Activated T-cell treated with anti-CD3 and anti-CD28 coated beads, Interleukin-2, amount 50 U/mL, for 1 hour (primary cell): Measurements from ENCODE around the gene FAM131C.
"Not testable (repeated sequence)": the region's sequence is repeated elsewhere in the genome, so short reads cannot be mapped to it uniquely, and the experiment has no call there.

Experiments used
- DNase-seq: peaks from one replicate; pipeline ENCODE4 v3.0.0-alpha.2; 2020

The FAM131C gene, protein sequence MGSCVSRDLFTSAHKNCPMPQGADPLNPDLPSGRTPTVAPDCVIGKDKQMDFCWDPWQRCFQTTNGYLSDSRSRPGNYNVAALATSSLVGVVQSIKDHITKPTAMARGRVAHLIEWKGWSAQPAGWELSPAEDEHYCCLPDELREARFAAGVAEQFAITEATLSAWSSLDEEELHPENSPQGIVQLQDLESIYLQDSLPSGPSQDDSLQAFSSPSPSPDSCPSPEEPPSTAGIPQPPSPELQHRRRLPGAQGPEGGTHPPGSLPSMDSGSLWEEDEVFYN

GRCh38 chr1:16073490-16074119 is at the start of gene FAM131C:
TSS of gene FAM131C (minus strand) at chr1:16073651. CDS start at chr1:16073442, 209 bp downstream.
- peak; percentile 63 for DNase-seq

DNA sequence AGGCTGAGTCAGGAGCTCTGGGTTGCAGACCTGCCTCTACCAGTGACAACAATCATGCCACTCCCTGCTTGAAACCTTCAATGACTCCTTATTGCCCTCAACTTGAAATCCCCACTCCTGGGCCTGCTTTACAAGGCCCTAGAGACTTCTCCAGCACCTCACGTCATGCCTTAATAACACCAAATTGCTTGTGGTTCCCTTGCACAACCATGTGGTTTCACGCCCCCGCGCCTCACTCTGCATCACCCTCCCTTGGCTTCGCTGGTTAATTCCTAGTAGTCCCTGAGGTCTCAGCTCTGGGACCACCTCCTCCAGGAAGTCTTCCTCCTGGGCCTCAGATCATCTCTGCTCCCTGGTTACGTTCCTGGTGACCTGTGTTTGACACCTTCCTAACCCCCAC is 49.5 kb upstream of the FAM131C start:
- no peak for DNase-seq

- no peak for DNase-seq
These were observed 49.0 kb upstream of the FAM131C start for GRCh38 chr1:16122350-16122881.

- DNase-seq, result no peak
These were observed 47.5 kb upstream of the FAM131C start for GRCh38 chr1:16120940-16121410.

GRCh38 chr1:16120407-16120806 is 47.0 kb upstream of the FAM131C start:
- no peak for DNase-seq

DNA sequence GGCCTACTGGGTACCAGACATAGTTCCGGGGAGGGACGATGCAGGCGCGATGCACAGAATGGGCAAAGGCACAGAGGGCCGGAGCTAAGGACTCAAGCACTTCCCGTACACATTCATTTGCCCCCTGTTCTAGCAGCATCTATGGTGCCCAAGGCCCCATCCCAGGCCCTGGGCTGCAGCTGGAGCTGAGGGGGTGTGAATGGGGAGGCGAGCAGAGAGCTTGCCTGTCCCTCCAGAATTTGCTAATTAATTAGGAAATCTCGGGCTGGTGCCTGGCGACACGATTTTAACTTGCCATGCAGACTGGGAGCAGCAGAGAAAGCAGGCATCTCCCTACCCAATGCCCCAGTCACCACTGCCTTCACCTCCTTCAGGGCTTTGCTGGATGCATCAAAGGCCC is 46.5 kb upstream of the FAM131C start:
- DNase-seq, result no peak

DNA sequence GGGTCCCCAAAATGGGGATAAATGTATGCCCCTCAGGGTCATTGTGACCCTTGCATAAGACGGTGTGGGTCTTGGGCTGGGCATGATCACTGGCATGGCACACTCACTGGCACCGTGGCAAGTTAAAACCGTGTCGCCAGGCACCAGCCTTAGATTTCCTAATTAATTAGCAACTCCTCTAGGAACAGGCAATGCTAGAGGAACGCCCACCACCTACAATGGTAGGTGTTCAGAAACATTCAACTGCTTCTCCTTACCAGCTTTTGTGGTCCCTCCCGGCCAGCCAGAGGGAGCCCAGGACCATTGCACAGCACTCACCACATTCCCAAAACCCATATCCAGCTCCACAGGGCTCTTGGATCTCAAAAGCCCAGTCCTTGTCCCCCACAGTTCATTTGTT is 46.1 kb upstream of the FAM131C start:
- no peak for DNase-seq

DNA sequence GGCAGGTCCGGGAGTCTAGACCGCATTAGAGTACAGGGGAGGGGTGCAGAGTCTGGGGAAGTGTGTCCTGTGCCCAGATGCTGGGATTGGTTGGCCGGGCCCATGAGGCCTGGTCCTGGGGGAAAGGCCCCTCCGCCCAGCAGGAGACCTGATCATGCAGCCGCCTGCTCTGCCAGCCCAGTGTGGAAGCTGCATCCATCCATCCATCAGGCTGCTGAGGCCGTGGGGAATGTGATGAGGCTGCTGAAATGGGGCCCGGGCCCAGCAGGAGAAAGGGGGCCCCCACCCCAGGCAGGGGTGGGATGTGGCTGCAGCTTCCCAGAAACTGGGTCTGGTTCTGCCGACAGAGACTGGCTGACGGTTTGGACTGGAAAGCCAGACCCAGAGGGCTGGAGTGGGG is 45.3 kb upstream of the FAM131C start:
- DNase-seq, result no peak

DNA sequence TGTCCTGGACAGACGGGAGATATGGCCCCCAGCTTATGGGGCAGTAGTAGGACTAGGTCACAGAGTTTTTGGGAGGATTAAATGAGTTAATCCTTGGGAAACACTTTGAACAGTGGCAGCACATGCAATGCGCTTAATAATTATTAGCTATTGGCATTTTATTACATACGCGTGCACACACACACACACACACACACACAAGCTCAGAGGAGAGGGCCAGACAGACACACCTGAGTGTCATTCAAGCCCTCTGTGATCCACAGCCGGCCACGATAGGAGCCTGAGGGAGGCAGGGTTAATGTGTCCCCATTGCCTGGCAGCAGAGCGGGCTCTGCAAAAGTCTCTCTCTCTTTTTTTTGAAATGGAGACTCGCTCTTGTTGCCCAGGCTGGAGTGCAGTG is 44.5 kb upstream of the FAM131C start:
- DNase-seq, result no peak

- no peak for DNase-seq
These were observed 43.9 kb upstream of the FAM131C start for GRCh38 chr1:16117369-16117768.

DNA sequence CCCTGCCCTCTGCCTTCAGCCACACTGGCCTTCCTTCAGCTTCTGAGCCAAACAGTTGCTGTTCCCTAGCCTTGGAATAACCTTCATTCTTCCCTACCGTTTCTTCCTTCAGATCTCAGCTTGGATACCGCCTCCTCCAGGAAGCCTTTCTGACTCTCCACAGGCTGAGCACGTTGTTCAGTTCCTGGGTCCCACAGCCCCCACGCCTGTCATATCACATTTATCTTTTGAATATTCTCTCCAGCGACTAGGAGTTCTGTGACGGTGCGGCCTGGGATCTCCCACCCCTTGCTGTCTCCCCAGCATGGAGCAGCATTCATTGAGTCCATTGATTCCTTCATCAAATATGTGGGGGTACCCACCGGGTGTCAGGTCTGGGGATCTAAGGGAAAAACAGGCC is 43.2 kb upstream of the FAM131C start:
- DNase-seq, result no peak

DNA sequence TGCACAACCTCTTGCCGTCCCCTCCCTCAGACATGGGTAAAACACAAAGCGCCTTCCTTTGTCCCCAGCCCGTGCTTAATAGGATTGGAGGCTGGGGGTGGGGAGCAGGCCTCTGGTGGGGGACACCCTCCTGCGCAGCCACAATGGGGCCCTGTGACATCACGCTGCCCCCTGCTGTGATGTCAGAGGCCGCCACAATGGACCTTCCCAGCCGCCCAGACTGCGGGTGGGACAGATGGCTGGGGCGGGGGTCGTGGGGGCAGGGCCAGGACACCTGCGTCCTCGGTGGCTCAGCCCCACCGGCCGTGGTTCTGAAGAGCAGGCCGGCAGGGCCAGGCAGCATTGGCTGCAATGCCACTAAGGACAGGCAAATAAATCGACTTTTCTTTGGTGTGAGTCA is 42.6 kb upstream of the FAM131C start:
- no peak for DNase-seq

DNA sequence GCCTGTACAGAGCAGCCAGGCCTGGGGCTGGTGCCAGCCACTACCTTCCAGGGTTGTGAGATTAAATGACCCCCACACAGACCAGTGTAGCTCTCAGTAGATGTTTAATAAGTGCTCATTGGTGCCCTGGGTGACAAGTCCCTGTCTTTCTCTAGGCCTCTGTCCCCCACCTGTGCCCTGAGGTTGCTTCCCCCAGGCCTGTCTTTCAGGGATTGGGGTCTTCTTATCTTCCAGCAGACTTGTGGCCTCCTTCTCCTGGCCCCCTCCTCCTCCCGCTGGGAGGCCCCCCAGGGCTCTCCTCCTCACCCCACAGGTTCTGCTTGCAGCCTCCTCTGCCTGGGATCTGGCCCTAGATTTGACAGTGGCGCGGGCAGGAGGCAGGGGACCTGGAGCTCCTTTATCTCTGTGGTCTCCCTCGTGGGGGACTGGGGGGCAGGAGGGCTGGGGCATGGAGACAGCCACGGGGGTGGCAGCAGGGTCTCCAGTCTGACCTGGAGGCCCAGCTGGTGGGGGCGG is 42.1 kb upstream of the FAM131C start:
- DNase-seq, result no peak

GRCh38 chr1:16114527-16115467 is 41.3 kb upstream of the FAM131C start:
- DNase-seq, result no peak

GRCh38 chr1:16112596-16113555 is 39.4 kb upstream of the FAM131C start:
- DNase-seq, result no peak

DNA sequence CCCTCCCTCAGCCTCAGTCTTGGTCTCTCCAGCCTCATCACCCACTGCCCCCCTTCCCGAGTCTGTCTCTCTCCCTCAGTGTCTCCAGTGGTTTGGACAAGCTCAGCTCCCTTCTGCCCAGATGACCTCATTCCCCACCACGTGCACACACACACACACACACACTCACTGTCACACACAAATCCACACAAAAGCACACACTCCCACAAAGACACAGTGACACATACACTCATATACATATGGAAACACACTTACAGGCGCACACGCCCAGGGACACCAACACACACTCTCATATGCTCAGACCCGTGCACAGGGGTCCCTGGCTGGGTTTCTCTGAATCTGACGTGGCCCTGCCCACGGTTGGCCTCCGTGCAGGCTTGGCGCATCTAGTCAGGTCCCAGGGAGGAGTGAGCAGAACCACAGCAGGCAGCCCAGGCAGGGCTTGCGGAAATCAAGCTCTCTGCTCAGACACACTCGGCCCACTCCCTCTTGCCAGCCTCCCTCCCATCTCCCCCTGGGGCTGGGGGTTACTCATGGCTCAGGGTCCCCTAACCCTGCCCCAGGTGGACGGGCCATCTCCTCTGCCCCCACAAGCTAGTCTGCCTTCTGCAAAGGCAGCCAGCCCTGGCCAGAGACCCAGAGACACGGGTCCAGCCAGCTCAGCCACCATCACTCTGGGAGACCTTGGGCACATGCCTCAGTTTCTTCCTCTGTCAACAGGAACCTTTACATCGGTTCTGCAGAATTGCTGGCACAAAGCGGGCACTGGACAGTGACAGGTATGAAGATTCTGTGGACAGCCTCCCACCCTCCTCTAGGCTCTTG is 38.5 kb upstream of the FAM131C start:
- no peak for DNase-seq

DNA sequence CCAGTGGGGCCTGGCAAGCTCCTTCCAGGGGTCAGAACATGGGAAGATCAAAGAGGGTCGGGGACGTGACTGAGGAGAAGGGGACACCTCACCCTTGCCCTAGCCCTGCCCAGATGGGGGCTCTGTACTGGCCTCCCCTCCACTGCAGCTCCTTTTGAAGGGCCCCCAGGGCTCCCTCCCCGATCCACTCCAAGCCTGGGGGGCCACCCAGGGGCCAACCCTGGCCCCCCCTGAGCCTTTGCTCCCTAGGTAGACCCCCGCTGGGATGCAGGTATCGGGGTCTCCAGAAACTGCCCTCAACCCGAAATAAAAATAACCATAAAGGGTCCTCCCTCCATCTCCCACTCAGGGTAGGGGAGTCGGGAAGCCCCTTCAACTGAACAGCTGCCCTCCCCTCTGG is 37.4 kb upstream of the FAM131C start:
- DNase-seq, result no peak

- DNase-seq, result no peak
These were observed 37.0 kb upstream of the FAM131C start for GRCh38 chr1:16110456-16110855.

- DNase-seq, result no peak
These were observed 36.1 kb upstream of the FAM131C start for GRCh38 chr1:16109571-16109970.

- not testable (repeated sequence) for DNase-seq
These were observed 33.6 kb upstream of the FAM131C start for GRCh38 chr1:16107039-16107438.

DNA sequence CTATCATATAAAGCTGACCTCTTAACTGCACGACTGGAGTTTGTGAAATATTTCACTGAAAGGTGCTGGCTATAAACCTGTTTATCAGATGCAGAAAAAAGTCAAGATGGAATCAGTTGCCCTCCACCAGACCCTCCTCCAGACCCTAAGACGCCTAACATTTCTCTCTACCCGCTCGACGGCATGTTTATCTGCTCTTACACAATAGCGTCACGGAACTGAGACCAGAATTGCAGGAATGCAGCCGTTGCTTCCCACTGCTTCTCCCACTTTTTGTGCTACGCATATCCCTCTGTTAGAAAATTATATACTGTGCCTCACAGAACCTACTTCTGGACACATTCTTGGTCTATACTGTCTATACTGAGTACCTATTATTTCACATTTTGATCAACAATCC is 28.2 kb upstream of the FAM131C start:
- DNase-seq, result no peak
